Neural progenitor cell (in vitro differentiated cells): ENCODE measurements around the gene HOXC10.

ENCODE experiments used
- CTCF ChIP-seq: fragments of 200-600 bp; sonication (generic); IDR thresholded peaks from 2 replicates; pipeline ENCODE4 v1.5.1; 2017; ENCODE audit warnings: antibody characterized with exemption, mild to moderate bottlenecking
- EZH2 ChIP-seq: fragments of 200-600 bp; sonication (generic); IDR thresholded peaks from 2 replicates; pipeline ENCODE4 v1.6.1; 2017; ENCODE audit warnings: antibody characterized with exemption, mild to moderate bottlenecking, moderate library complexity

DNA sequence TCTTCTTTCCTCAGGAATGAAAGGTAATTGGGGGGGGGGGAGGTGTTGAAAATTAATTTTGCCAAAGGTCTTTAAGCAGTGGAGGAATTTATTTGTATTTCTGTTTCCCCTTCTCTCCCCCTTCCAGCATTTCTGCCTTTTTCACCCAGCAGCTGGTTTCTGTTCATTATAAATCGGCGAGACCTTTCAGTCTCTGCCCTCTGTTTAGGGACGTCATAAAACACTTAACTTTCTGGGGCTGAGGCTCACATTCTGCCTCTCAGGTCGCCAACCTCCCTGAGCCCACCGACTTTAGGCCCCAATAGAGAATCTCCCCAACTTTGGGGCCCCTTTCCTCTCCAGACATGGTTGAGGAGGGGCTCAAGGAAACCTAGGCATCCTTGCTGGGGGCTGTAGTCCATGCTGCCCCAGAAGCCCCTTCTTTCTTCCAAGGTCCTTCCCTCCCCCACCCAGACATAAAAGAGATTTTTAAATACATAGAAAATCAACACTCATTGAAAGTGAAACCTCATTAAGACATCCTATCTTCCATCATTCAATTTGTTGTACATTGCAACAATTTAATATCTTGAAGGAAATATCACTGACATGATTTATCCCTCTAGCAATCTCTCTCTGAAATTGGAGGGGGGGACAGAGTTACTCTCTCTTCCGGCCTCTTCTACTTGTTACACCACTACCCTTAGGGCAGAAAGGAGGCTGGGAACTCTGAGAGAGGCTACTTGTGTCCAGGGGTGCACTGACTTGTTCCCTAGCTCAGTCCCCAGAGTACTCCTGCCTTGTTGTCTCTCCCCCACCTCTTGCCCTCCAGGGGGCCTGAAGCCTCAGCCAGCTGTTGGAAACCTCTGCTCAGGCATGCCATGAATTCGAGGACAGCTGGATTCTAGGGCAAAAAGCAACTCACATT lies 40.8 kb downstream of the HOXC10 start:
- no peak for TF ChIP-seq CTCF
- no peak for TF ChIP-seq EZH2
